MCF 10A (cell line): ENCODE data around the gene SMIM35. TPM values are rescaled to one million over a fixed set of nuclear protein-coding genes. Genes with fewer than 3 reads are reported as not detected.

Experiments
- BruUV-seq: library from RNA; stranded (reverse); fragments of 400-500 nt; replicated peaks from 2 replicates; lab custom pipeline; 2021; lab: Mats Ljungman, UMichigan
- CTCF ChIA-PET: fragments of 300-600 bp; sonication (Branson Sonifier 250); formaldehyde crosslinking; extraction: SDS; loops from one replicate; lab custom pipeline; 2021; ENCODE audit warnings: antibody characterized with exemption, inconsistent platforms; lab: Yijun Ruan, JAX
- POLR2A ChIA-PET: fragments of 300-600, 350-650 bp; sonication (Branson Sonifier 250); formaldehyde crosslinking; extraction: SDS; loops from one replicate; lab custom pipeline; 2020; ENCODE audit warnings: antibody characterized with exemption, inconsistent platforms; lab: Yijun Ruan, JAX
- DNase-seq: peaks from one replicate; pipeline ENCODE4 v3.0.0-alpha.2; 2018; ENCODE audit not compliant: unreplicated experiment
- H3K27ac Mint-ChIP-seq: one replicate; pipeline ENCODE4 v1.8.0; 2022; ENCODE audit warnings: mild to moderate bottlenecking, low read depth, mixed read lengths; ENCODE audit not compliant: unreplicated experiment
- H3K27me3 Mint-ChIP-seq: one replicate; pipeline ENCODE4 v1.8.0; 2022; ENCODE audit warnings: mixed read lengths; ENCODE audit not compliant: insufficient read depth, unreplicated experiment
- H3K36me3 Mint-ChIP-seq: one replicate; pipeline ENCODE4 v1.8.0; 2022; ENCODE audit warnings: mild to moderate bottlenecking, moderate library complexity, mixed read lengths; ENCODE audit not compliant: insufficient read depth, unreplicated experiment
- H3K4me1 Mint-ChIP-seq: one replicate; pipeline ENCODE4 v1.8.0; 2022; ENCODE audit warnings: mixed read lengths; ENCODE audit not compliant: insufficient read depth, unreplicated experiment
- H3K4me3 Mint-ChIP-seq: one replicate; pipeline ENCODE4 v1.8.0; 2022; ENCODE audit warnings: mild to moderate bottlenecking, moderate library complexity, mixed read lengths; ENCODE audit not compliant: unreplicated experiment
- H3K9me3 Mint-ChIP-seq: one replicate; pipeline ENCODE4 v1.8.0; 2022; ENCODE audit warnings: mixed read lengths; ENCODE audit not compliant: unreplicated experiment
- intact Hi-C: fragments of 100-400 bp; cut with micrococcal nuclease; formaldehyde crosslinking; loops from 2 replicates; pipeline ENCODE4 v1.14.1; 2022
- total RNA-seq: library from RNA; stranded (reverse); gene quantifications from 2 replicates; pipeline ENCODE4 v1.2.3, GENCODE V29; 2022
- TF ChIP-seq, protein P1 (sequence below): fragments of 200-600 bp; IDR thresholded peaks from one replicate; pipeline ENCODE4 v1.8.0; 2022; ENCODE audit warnings: antibody characterized with exemption, mild to moderate bottlenecking; ENCODE audit not compliant: unreplicated experiment

The SMIM35 gene
- total RNA-seq, 1 experiment from 2014 or later, result not detected

DNA sequence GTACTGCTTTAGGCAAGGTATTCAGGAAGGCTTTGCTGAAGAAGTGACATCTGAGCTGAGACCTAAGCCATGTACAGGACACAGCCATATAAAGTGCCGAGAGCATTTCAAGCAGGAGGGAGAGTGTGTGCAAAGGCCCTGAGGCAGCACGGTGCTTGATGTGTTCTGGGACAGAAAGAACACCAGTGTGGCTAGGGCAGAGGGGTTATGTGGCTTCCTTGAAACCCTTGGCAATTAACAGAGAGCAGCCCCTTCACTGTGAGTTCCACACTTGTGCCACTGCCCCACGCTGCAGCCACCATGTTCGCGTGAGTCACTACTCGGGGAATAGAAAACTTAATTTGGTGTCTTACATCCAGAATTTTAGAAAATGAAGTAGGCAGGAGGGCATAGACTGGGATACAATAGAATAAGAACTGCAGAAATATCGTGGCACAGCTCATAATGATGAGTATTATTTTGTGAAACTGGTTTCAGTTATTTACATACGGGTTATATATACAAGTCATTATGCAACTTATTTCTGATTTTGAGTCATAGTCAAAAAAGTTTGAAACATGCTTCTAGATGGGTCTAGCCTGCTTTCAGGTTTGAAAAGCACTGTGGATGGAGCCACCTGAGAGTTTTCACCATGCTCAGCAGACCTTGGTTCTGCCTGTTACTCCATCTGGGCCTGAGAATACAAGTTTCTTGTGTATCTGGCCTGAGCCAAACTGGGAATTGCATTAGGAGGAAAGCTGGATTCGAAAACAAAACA is 88.8 kb downstream of the SMIM35 start:
- no peak for DNase-seq
- ChIA-PET CTCF (interaction anchor here (0.7 to 1.4 kb wide), 2 partner anchors 27 to 51 kb away, joined by 3 to 4 read pairs; no protein-coding TSS in a partner anchor), POLR2A (no interaction called here)
- intact Hi-C loops, result no loop called here
- TF ChIP-seq, protein P1, sequence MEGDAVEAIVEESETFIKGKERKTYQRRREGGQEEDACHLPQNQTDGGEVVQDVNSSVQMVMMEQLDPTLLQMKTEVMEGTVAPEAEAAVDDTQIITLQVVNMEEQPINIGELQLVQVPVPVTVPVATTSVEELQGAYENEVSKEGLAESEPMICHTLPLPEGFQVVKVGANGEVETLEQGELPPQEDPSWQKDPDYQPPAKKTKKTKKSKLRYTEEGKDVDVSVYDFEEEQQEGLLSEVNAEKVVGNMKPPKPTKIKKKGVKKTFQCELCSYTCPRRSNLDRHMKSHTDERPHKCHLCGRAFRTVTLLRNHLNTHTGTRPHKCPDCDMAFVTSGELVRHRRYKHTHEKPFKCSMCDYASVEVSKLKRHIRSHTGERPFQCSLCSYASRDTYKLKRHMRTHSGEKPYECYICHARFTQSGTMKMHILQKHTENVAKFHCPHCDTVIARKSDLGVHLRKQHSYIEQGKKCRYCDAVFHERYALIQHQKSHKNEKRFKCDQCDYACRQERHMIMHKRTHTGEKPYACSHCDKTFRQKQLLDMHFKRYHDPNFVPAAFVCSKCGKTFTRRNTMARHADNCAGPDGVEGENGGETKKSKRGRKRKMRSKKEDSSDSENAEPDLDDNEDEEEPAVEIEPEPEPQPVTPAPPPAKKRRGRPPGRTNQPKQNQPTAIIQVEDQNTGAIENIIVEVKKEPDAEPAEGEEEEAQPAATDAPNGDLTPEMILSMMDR, result no peak
- Mint-ChIP-seq H3K4me1 (no peaks in the 10 kb centered on the region), H3K4me3 (no peak overlapping the region), H3K27me3 (no peaks in the 10 kb centered on the region), H3K9me3 (no peaks in the 10 kb centered on the region), H3K27ac (no peak overlapping the region), H3K36me3 (no peaks in the 10 kb centered on the region)
- no TSS peak for BruUV-seq

DNA sequence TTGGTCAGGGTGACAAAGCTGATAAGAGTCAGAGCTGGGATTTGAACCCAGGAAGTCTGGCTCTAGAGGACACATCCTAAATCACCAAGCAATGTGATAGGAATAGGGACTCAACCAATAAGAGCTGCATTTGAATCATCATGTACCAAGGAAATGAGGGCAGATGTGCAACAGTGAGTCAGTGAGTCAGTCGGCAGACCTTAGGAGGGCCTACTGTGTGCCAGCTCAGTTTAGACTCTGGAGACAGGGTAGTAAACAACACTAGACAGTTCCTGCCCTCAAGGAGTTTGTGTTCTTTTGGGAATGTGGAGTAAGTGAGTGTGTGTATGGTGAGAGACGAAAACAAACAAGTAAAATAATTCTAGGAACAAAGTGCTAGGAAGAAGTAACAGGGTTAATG is 89.4 kb downstream of the SMIM35 start:
- Mint-ChIP-seq H3K4me3 (no peak overlapping the region), H3K27me3 (no peaks in the 10 kb centered on the region), H3K27ac (no peak overlapping the region), H3K36me3 (no peaks in the 10 kb centered on the region), H3K4me1 (no peaks in the 10 kb centered on the region), H3K9me3 (no peaks in the 10 kb centered on the region)
- POLR2A ChIA-PET, result no interaction called here
- CTCF ChIA-PET, result interaction anchor here (0.7 to 1.4 kb wide), 2 partner anchors 27 to 51 kb away, joined by 3 to 4 read pairs; no protein-coding TSS in a partner anchor
- TF ChIP-seq, protein P1, result no peak
- no peak for DNase-seq
- no TSS peak for BruUV-seq
- intact Hi-C loops, result no loop called here

DNA sequence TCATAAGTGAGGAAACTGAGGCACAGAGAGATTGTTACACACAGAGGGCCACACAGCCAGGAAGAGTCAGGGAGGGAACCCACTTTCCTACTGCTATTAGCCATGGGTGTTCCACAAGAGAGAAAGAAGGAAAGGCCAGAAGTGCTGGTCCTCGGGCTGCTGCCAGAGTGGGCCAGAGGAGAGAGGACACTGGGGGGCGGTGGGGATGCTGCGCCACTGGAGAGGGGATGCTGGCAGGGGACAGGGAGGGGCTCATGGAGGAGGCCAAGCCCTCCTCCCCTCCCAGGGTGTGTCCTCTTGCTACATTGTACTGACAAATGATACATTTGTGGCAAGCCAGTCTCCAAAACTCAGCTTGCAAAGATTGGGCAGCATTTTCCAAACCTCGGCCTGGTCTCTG is 90.7 kb downstream of the SMIM35 start:
- ChIA-PET POLR2A (no interaction called here), CTCF (interaction anchor here (0.6 kb wide), 1 partner anchor 388 kb away, joined by 5 read pairs; no protein-coding TSS in a partner anchor)
- intact Hi-C loops, result no loop called here
- Mint-ChIP-seq H3K27me3 (no peaks in the 10 kb centered on the region), H3K36me3 (no peaks in the 10 kb centered on the region), H3K9me3 (no peaks in the 10 kb centered on the region), H3K4me3 (no peak overlapping the region), H3K27ac (no peak overlapping the region), H3K4me1 (no peaks in the 10 kb centered on the region)
- TF ChIP-seq, protein P1, result no peak
- DNase-seq, result no peak
- no TSS peak for BruUV-seq

DNA sequence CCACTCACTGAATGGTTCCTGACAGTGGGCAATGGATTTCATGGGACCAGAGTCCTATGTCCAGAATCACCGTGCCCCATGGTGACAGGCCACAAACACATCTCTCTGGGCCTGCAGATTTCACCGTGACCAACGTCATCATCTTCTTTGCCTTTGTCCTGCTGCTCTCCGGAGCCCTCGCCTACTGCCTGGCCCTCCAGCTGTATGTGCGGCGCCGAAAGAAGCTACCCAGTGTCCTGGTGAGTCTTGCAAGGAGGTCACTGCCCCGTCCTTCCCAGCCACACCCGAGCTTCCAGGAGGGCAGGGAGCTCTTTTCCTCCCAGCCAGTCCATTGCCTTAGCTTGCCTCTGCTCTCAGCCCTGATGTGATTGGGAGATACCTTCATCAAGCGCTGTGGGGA is 91.3 kb downstream of the SMIM35 start:
- Mint-ChIP-seq H3K27me3 (no peaks in the 10 kb centered on the region), H3K36me3 (no peaks in the 10 kb centered on the region), H3K4me3 (no peak overlapping the region), H3K27ac (no peak overlapping the region), H3K9me3 (no peaks in the 10 kb centered on the region), H3K4me1 (no peaks in the 10 kb centered on the region)
- POLR2A ChIA-PET, result no interaction called here
- DNase-seq, result no peak
- CTCF ChIA-PET, result interaction anchor here (0.6 to 1.2 kb wide), 2 partner anchors 49 to 387 kb away, joined by 4 to 5 read pairs; no protein-coding TSS in a partner anchor
- intact Hi-C loops, result no loop called here
- TF ChIP-seq, protein P1, result no peak
- BruUV-seq, result no TSS peak
